SK-N-SH (cell line): ENCODE measurements around the gene CFAP251. TPM values are rescaled to one million over a fixed set of nuclear protein-coding genes. Genes with fewer than 3 reads are reported as not detected.

Experiments used
- CTCF ChIA-PET: fragments of 300-600, 350-600 bp; formaldehyde crosslinking; extraction: SDS; loops from one replicate; lab custom pipeline; 2021; lab: Yijun Ruan, JAX
- POLR2A ChIA-PET: fragments of 350-600 bp; sonication (Branson Sonifier 250); formaldehyde crosslinking; extraction: SDS; loops from one replicate; lab custom pipeline; 2020; ENCODE audit warnings: antibody characterized with exemption, inconsistent platforms; lab: Yijun Ruan, JAX
- DNase-seq: peaks from one replicate; pipeline ENCODE4 v3.0.0; 2012
- H2AFZ ChIP-seq: fragments of 200-600 bp; sonication (generic); 2 replicates; pipeline ENCODE4 v1.8.1; 2016; ENCODE audit warnings: antibody characterized with exemption, mild to moderate bottlenecking, low read depth
- H3F3A ChIP-seq: fragments of 200-600 bp; sonication (generic); replicated peaks from 2 replicates; pipeline ENCODE3; 2016; ENCODE audit warnings: antibody characterized with exemption, mild to moderate bottlenecking; ENCODE audit not compliant: insufficient read depth
- H3K27ac ChIP-seq, 2 experiments: fragments of 200-500 bp in 1 of 2; fragments of 200-600 bp in 1 of 2; sonication (Bioruptor generic) in 1 of 2; sonication (generic), shearing (Covaris generic) in 1 of 2; 2 replicates each; pipeline versions ENCODE4 v1.5.1 to v1.6.1; 2014 to 2016; ENCODE audit warnings: low read depth in 2 of 2, inconsistent platforms in 1 of 2, low read length in 1 of 2, mild to moderate bottlenecking in 1 of 2, mixed read lengths in 1 of 2
- H3K27me3 ChIP-seq: fragments of 200-600 bp; sonication (generic), shearing (Covaris generic); 2 replicates; pipeline ENCODE4 v1.6.1; 2016; ENCODE audit warnings: mixed run types; ENCODE audit not compliant: insufficient read depth
- H3K36me3 ChIP-seq, 2 experiments: fragments of 200-500 bp in 1 of 2; fragments of 200-600 bp in 1 of 2; sonication (Bioruptor generic) in 1 of 2; sonication (generic) in 1 of 2; replicated peaks in 1 of 2; 2 replicates each; pipeline versions ENCODE3 to v1.5.1; 2014 to 2016; ENCODE audit warnings: low read length in 1 of 2, mild to moderate bottlenecking in 1 of 2; ENCODE audit not compliant: insufficient read depth in 2 of 2, control insufficient read depth in 1 of 2
- H3K4me1 ChIP-seq, 2 experiments: fragments of 200-500 bp in 1 of 2; fragments of 200-600 bp in 1 of 2; sonication (Bioruptor generic) in 1 of 2; sonication (generic), shearing (Covaris generic) in 1 of 2; 2 replicates each; pipeline versions ENCODE4 v1.5.1 to v1.6.1; 2014 to 2016; ENCODE audit warnings: low read depth in 1 of 2, low read length in 1 of 2, mixed run types in 1 of 2; ENCODE audit not compliant: insufficient read depth in 2 of 2, control insufficient read depth in 1 of 2
- H3K4me2 ChIP-seq: fragments of 200-600 bp; sonication (generic), shearing (Covaris generic); 2 replicates; pipeline ENCODE4 v1.6.1; 2017; ENCODE audit warnings: mixed run types
- H3K4me3 ChIP-seq, 2 experiments: fragments of 200-500 bp in 1 of 2; fragments of 200-600 bp in 1 of 2; sonication (Bioruptor generic) in 1 of 2; sonication (generic), shearing (Covaris generic) in 1 of 2; 2 replicates each; pipeline versions ENCODE4 v1.5.1 to v1.8.1; 2014 to 2016; ENCODE audit warnings: low read depth in 2 of 2, inconsistent platforms in 1 of 2, low read length in 1 of 2, mild to moderate bottlenecking in 1 of 2, mixed read lengths in 1 of 2, moderate library complexity in 1 of 2
- H3K79me2 ChIP-seq: fragments of 200-600 bp; sonication (generic); 2 replicates; pipeline ENCODE4 v1.8.1; 2017; ENCODE audit warnings: mild to moderate bottlenecking; ENCODE audit not compliant: insufficient read depth
- H3K9ac ChIP-seq: fragments of 200-600 bp; sonication (generic); 2 replicates; pipeline ENCODE4 v1.6.1; 2017; ENCODE audit warnings: mixed run types
- H3K9me2 ChIP-seq: fragments of 200-600 bp; sonication (generic); 2 replicates; pipeline ENCODE4 v1.6.1; 2017; ENCODE audit warnings: mixed run types
- H3K9me3 ChIP-seq: fragments of 200-600 bp; sonication (generic); 2 replicates; pipeline ENCODE4 v1.6.1; 2017; ENCODE audit warnings: mixed run types, mild to moderate bottlenecking, moderate library complexity
- H4K20me1 ChIP-seq: fragments of 200-600 bp; sonication (generic); 2 replicates; pipeline ENCODE4 v1.6.1; 2017; ENCODE audit warnings: mild to moderate bottlenecking, mixed run types; ENCODE audit not compliant: insufficient read depth
- EZH2phosphoT487 ChIP-seq: fragments of 200-600 bp; sonication (generic); IDR thresholded peaks from 2 replicates; pipeline ENCODE4 v1.6.1; 2017; ENCODE audit warnings: low read depth, mixed run types, mild to moderate bottlenecking, antibody characterized with exemption, moderate library complexity, borderline replicate concordance
- FOSL2 ChIP-seq: IDR thresholded peaks from 2 replicates; pipeline ENCODE4 v1.4.0; 2012; ENCODE audit warnings: low read depth, mild to moderate bottlenecking, moderate library complexity, borderline replicate concordance
- FOXM1 ChIP-seq: IDR thresholded peaks from 2 replicates; pipeline ENCODE4 v1.4.0; 2012; ENCODE audit warnings: low read depth, mild to moderate bottlenecking
- MXI1 ChIP-seq: IDR thresholded peaks from 2 replicates; pipeline ENCODE4 v1.6.1; 2012; ENCODE audit warnings: mild to moderate bottlenecking, low read depth, low read length, improper control_type of control experiment
- NRF1 ChIP-seq: IDR thresholded peaks from 2 replicates; pipeline ENCODE4 v1.6.1; 2012; ENCODE audit warnings: low read depth, mild to moderate bottlenecking, low read length
- POLR2AphosphoS5 ChIP-seq: IDR thresholded peaks from 2 replicates; pipeline ENCODE4 v1.6.1; 2012; ENCODE audit warnings: low read depth, low read length
- RAD21 ChIP-seq: IDR thresholded peaks from 2 replicates; pipeline ENCODE4 v1.6.1; 2012; ENCODE audit warnings: mild to moderate bottlenecking, low read length
- RCOR1 ChIP-seq: fragments of 150-350 bp; IDR thresholded peaks from 2 replicates; pipeline ENCODE4 v1.6.1; 2017; ENCODE audit warnings: antibody characterized with exemption, low read length
- TAF1 ChIP-seq: IDR thresholded peaks from 2 replicates; pipeline ENCODE4 v1.6.1; 2012; ENCODE audit warnings: low read depth, mild to moderate bottlenecking, low read length, moderate library complexity, borderline replicate concordance
- TCF12 ChIP-seq: IDR thresholded peaks from 2 replicates; pipeline ENCODE4 v1.4.0; 2012
- TEAD4 ChIP-seq: IDR thresholded peaks from 2 replicates; pipeline ENCODE4 v1.4.0; 2012; ENCODE audit warnings: mild to moderate bottlenecking, borderline replicate concordance; ENCODE audit not compliant: insufficient read depth
- WGBS: methylation state at CpG from one replicate; pipeline ENCODE4 v1.1.6; 2017; ENCODE audit warnings: low lambda C conversion rate; 5-methylcytosine and 5-hydroxymethylcytosine counted together
- polyA plus RNA-seq, 3 experiments: library from polyadenylated mRNA; depleted of rRNA; stranded (reverse); fragments of >200 nt; gene quantifications; 2 replicates each; pipeline ENCODE4 v1.2.3, GENCODE V29; 2012
- TF ChIP-seq, protein P1 (sequence below): fragments of 150-350 bp; IDR thresholded peaks from 2 replicates; pipeline ENCODE4 v1.6.1; 2016; ENCODE audit warnings: mild to moderate bottlenecking, low read depth, low read length
- TF ChIP-seq, protein P2 (sequence below): IDR thresholded peaks from 2 replicates; pipeline ENCODE4 v1.4.0; 2012; ENCODE audit warnings: low read depth, borderline replicate concordance
- TF ChIP-seq, protein P3 (sequence below): fragments of 150-350 bp; IDR thresholded peaks from 2 replicates; pipeline ENCODE4 v1.6.1; 2017; ENCODE audit warnings: antibody characterized with exemption, low read length, low read depth, borderline replicate concordance
- TF ChIP-seq, protein P4 (sequence below): IDR thresholded peaks from 2 replicates; pipeline ENCODE4 v1.6.1; 2012; ENCODE audit warnings: mild to moderate bottlenecking, low read depth, low read length, moderate library complexity
- TF ChIP-seq, protein P5 (sequence below): IDR thresholded peaks from 2 replicates; pipeline ENCODE4 v1.4.0; 2012; ENCODE audit warnings: low read depth, borderline replicate concordance

Gene CFAP251
- polyA plus RNA-seq, 1 of the 3 experiments (the other 2 are of a cell fraction) = 5.7 TPM

DNA sequence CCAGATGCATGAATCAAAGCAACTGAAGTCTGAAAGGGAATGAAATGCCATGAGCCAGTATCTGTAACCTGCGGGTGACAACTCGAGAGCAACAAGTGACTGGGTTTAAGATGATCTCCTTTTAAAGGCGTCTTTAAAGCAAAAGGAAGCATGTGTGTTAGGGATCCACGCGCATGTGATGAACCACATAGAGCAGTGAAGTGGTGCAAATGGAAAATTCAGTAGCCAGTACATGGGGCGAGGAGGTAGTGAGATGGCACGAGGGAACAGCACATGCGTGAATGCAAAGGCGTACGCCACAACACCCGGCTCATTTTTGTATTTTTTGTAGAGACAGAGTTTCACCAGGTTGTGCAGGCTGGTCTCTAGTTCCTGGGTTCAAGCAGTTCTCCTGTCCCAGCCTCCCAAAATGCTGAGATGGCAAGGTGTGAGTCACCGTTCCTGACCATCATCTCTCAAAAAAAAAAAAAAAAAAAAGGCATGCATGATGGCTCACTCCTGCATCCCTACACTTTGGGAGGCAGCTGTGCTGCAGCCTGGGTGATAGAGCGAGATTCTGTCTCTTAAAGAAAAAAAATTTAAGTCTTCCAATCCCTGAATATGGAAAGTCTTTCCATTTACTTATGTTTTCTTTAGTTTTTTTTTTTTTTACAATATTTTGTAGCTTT is 78.7 kb downstream of the CFAP251 start (continued):
- TF ChIP-seq, protein P1, sequence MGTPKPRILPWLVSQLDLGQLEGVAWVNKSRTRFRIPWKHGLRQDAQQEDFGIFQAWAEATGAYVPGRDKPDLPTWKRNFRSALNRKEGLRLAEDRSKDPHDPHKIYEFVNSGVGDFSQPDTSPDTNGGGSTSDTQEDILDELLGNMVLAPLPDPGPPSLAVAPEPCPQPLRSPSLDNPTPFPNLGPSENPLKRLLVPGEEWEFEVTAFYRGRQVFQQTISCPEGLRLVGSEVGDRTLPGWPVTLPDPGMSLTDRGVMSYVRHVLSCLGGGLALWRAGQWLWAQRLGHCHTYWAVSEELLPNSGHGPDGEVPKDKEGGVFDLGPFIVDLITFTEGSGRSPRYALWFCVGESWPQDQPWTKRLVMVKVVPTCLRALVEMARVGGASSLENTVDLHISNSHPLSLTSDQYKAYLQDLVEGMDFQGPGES = no peak
- TF ChIP-seq TCF12 = no peak
- TF ChIP-seq MXI1 = no peak
- no peak for TF ChIP-seq RAD21
- TF ChIP-seq EZH2phosphoT487 = no peak
- TF ChIP-seq, protein P2, sequence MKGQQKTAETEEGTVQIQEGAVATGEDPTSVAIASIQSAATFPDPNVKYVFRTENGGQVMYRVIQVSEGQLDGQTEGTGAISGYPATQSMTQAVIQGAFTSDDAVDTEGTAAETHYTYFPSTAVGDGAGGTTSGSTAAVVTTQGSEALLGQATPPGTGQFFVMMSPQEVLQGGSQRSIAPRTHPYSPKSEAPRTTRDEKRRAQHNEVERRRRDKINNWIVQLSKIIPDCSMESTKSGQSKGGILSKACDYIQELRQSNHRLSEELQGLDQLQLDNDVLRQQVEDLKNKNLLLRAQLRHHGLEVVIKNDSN = no peak
- TF ChIP-seq, protein P3, sequence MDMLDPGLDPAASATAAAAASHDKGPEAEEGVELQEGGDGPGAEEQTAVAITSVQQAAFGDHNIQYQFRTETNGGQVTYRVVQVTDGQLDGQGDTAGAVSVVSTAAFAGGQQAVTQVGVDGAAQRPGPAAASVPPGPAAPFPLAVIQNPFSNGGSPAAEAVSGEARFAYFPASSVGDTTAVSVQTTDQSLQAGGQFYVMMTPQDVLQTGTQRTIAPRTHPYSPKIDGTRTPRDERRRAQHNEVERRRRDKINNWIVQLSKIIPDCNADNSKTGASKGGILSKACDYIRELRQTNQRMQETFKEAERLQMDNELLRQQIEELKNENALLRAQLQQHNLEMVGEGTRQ = no peak
- TF ChIP-seq FOSL2 = peak; percentile 55; the same call in 1 of the 2 replicates
- no peak for TF ChIP-seq TEAD4
- TF ChIP-seq, protein P4, sequence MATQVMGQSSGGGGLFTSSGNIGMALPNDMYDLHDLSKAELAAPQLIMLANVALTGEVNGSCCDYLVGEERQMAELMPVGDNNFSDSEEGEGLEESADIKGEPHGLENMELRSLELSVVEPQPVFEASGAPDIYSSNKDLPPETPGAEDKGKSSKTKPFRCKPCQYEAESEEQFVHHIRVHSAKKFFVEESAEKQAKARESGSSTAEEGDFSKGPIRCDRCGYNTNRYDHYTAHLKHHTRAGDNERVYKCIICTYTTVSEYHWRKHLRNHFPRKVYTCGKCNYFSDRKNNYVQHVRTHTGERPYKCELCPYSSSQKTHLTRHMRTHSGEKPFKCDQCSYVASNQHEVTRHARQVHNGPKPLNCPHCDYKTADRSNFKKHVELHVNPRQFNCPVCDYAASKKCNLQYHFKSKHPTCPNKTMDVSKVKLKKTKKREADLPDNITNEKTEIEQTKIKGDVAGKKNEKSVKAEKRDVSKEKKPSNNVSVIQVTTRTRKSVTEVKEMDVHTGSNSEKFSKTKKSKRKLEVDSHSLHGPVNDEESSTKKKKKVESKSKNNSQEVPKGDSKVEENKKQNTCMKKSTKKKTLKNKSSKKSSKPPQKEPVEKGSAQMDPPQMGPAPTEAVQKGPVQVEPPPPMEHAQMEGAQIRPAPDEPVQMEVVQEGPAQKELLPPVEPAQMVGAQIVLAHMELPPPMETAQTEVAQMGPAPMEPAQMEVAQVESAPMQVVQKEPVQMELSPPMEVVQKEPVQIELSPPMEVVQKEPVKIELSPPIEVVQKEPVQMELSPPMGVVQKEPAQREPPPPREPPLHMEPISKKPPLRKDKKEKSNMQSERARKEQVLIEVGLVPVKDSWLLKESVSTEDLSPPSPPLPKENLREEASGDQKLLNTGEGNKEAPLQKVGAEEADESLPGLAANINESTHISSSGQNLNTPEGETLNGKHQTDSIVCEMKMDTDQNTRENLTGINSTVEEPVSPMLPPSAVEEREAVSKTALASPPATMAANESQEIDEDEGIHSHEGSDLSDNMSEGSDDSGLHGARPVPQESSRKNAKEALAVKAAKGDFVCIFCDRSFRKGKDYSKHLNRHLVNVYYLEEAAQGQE = no peak
- TF ChIP-seq POLR2AphosphoS5 = no peak
- TF ChIP-seq, all 33 proteins: peak for 3

DNA sequence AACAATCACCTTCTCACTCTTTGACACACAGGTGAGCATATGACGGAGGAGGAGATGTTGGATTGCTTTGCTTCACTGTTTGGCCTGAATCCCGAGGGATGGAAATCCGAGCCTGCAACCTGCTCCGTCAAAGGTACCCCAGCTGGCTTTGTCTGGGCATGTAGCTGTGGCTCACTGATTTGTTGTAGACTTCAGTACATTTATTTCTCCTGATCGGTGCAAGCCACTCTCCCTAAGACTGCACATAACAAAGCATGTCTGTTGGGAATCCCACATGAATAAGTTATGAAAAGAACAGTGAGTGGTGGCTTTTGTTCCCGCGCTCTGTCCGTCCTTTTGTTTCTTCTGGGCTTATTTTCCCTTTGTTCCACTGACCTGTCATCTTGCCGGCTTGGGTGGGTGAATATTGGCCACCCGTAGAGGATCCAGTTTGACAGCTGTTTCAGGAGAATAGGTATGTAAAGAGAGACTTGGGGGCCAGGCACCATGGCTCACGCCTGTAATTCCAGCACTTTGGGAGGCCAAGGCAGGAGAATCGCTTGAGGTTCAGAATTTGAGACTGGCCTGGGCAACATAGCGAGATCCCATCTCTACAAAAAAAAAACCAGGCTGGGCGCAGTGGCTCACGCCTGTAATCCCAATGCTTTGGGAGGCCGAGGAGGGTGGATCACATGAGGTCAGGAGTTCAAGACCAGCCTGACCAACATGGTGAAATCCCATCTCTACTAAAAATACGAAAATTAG is 83.2 kb downstream of the CFAP251 start:
- H2AFZ ChIP-seq = no peak overlapping the region
- no peaks in the 10 kb centered on the region for H3K79me2 ChIP-seq
- no peak overlapping the region for H3K27ac ChIP-seq
- DNase-seq = no peak
- POLR2A ChIA-PET = no interaction called here
- H3K4me2 ChIP-seq = no peak overlapping the region
- H3K27me3 ChIP-seq = no peaks in the 10 kb centered on the region
- peaks cover 10% of the 10 kb centered on the region for H3K9me3 ChIP-seq
- H3K36me3 ChIP-seq = peaks cover 0 to 3% of the 10 kb centered on the region in 2 experiments
- WGBS = 95% methylated on average over 17 of the region's 17 CpGs
- H4K20me1 ChIP-seq = no peaks in the 10 kb centered on the region
- no peak overlapping the region for H3K9ac ChIP-seq
- H3K4me1 ChIP-seq = peaks cover 0 to under 1% of the 10 kb centered on the region in 2 experiments; a peak in 1 of 4 replicates
- H3K9me2 ChIP-seq = no peaks in the 10 kb centered on the region
- CTCF ChIA-PET = interaction anchor here (1.0 kb wide), 1 partner anchor 22 kb away, joined by 3 read pairs; no protein-coding TSS in a partner anchor
- no peak overlapping the region for H3K4me3 ChIP-seq
- H3F3A ChIP-seq = peaks cover 2% of the 10 kb centered on the region
- TF ChIP-seq, protein P1 = no peak
- no peak for TF ChIP-seq RAD21
- TF ChIP-seq, protein P3 = no peak
- TF ChIP-seq FOXM1 = no peak
- no peak for TF ChIP-seq RCOR1
- TF ChIP-seq, protein P5, sequence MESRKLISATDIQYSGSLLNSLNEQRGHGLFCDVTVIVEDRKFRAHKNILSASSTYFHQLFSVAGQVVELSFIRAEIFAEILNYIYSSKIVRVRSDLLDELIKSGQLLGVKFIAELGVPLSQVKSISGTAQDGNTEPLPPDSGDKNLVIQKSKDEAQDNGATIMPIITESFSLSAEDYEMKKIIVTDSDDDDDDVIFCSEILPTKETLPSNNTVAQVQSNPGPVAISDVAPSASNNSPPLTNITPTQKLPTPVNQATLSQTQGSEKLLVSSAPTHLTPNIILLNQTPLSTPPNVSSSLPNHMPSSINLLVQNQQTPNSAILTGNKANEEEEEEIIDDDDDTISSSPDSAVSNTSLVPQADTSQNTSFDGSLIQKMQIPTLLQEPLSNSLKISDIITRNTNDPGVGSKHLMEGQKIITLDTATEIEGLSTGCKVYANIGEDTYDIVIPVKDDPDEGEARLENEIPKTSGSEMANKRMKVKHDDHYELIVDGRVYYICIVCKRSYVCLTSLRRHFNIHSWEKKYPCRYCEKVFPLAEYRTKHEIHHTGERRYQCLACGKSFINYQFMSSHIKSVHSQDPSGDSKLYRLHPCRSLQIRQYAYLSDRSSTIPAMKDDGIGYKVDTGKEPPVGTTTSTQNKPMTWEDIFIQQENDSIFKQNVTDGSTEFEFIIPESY = no peak
- TF ChIP-seq TAF1 = no peak
- no peak for TF ChIP-seq NRF1
- no peak for TF ChIP-seq EZH2phosphoT487
- TF ChIP-seq TEAD4 = no peak
